ENCODE results near the gene CTNNB1. TPM values are rescaled to one million over a fixed set of nuclear protein-coding genes. Genes with fewer than 3 reads are reported as not detected.

The CTNNB1 gene
- polyA plus RNA-seq, 1 donor (not counting 4 experiments of a cell fraction or from before 2014, with no cell fraction given) = 644 TPM

- Histone ChIP-seq H3K4me2 (ENCODE audit: control insufficient read depth, extremely low read depth, insufficient read depth, low read depth, low read length) (no peak overlapping the region), H4K20me1 (ENCODE audit: control insufficient read depth, extremely low read depth, insufficient read depth, low read length) (no peaks in the 10 kb centered on the region), H3K79me2 (ENCODE audit: control insufficient read depth, insufficient read depth, low read length) (no peaks in the 10 kb centered on the region), H3K9me3 (ENCODE audit: control insufficient read depth, low read depth, low read length) (no peaks in the 10 kb centered on the region), H3K4me1 (ENCODE audit: control insufficient read depth, extremely low read depth, insufficient read depth, low read length) (peaks cover 18% of the 10 kb centered on the region), H3K4me3 (ENCODE audit: control insufficient read depth in 2 of 3, extremely low read depth in 1 of 3, insufficient read depth in 2 of 3, low read depth in 1 of 3, low read length in 3 of 3) (no peak overlapping the region), H3K27ac (ENCODE audit: control insufficient read depth, insufficient read depth, low read length) (no peak overlapping the region), H3K9ac (ENCODE audit: control insufficient read depth, extremely low read depth, insufficient read depth, low read length) (no peak overlapping the region), H2AFZ (ENCODE audit: control insufficient read depth, low read length) (no peak overlapping the region), H3K36me3 (ENCODE audit: control insufficient read depth in 2 of 2, extremely low read depth in 1 of 2, insufficient read depth in 2 of 2, low read length in 2 of 2) (no peaks in the 10 kb centered on the region), H3K27me3 (ENCODE audit: control insufficient read depth, extremely low read depth, insufficient read depth, low read length) (no peaks in the 10 kb centered on the region), H3K9me1 (ENCODE audit: control insufficient read depth, extremely low read depth, insufficient read depth, low read length) (peaks cover 2% of the 10 kb centered on the region)
- TF ChIP-seq EZH2 (IDR thresholded peaks at IDR 0.05; ENCODE audit: low read length) = no peak
- no peak for TF ChIP-seq CTCF (optimal IDR thresholded peaks at IDR 0.05 in 1 of 3, IDR thresholded peaks at IDR 0.05 in 1 of 3, conservative IDR thresholded peaks at IDR 0.05 in 1 of 3; ENCODE audit: extremely low read depth in 1 of 3, insufficient read depth in 2 of 3, low read length in 3 of 3)
- FAIRE-seq = no peak
- DNase-seq (ENCODE audit: low read depth, low spot score) = no peak
- dilution Hi-C loops (cut with MboI; ENCODE audit: extremely low pct_ligation_motif_present, low sequenced_read_pairs) = no loop called here
Measured at GRCh38 chr3:41163421-41163820, 35.9 kb upstream of the CTNNB1 start.

GRCh38 chr3:41164777-41165176, 34.5 kb upstream of the CTNNB1 start:
- no peaks in the 10 kb centered on the region for H3K36me3 ChIP-seq (ENCODE audit: control insufficient read depth in 2 of 2, extremely low read depth in 1 of 2, insufficient read depth in 2 of 2, low read length in 2 of 2)
- no peak overlapping the region for H2AFZ ChIP-seq (ENCODE audit: control insufficient read depth, low read length)
- H3K4me1 ChIP-seq (ENCODE audit: control insufficient read depth, extremely low read depth, insufficient read depth, low read length) = peaks cover 9% of the 10 kb centered on the region
- H3K27ac ChIP-seq (ENCODE audit: control insufficient read depth, insufficient read depth, low read length) = no peak overlapping the region
- TF ChIP-seq CTCF (optimal IDR thresholded peaks at IDR 0.05 in 1 of 3, IDR thresholded peaks at IDR 0.05 in 1 of 3, conservative IDR thresholded peaks at IDR 0.05 in 1 of 3; ENCODE audit: extremely low read depth in 1 of 3, insufficient read depth in 2 of 3, low read length in 3 of 3) (no peak), EZH2 (IDR thresholded peaks at IDR 0.05; ENCODE audit: low read length) (no peak)
- dilution Hi-C loops (cut with MboI; ENCODE audit: extremely low pct_ligation_motif_present, low sequenced_read_pairs) = no loop called here
- DNase-seq (ENCODE audit: low read depth, low spot score) (no peak), FAIRE-seq (no peak)
- no peaks in the 10 kb centered on the region for H3K9me1 ChIP-seq (ENCODE audit: control insufficient read depth, extremely low read depth, insufficient read depth, low read length)
- no peaks in the 10 kb centered on the region for H3K27me3 ChIP-seq (ENCODE audit: control insufficient read depth, extremely low read depth, insufficient read depth, low read length)
- H3K4me2 ChIP-seq (ENCODE audit: control insufficient read depth, extremely low read depth, insufficient read depth, low read depth, low read length) = no peak overlapping the region
- H3K9ac ChIP-seq (ENCODE audit: control insufficient read depth, extremely low read depth, insufficient read depth, low read length) = no peak overlapping the region
- H3K9me3 ChIP-seq (ENCODE audit: control insufficient read depth, low read depth, low read length) = no peaks in the 10 kb centered on the region
- no peaks in the 10 kb centered on the region for H3K79me2 ChIP-seq (ENCODE audit: control insufficient read depth, insufficient read depth, low read length)
- H4K20me1 ChIP-seq (ENCODE audit: control insufficient read depth, extremely low read depth, insufficient read depth, low read length) = no peaks in the 10 kb centered on the region
- no peak overlapping the region for H3K4me3 ChIP-seq (ENCODE audit: control insufficient read depth in 2 of 3, extremely low read depth in 1 of 3, insufficient read depth in 2 of 3, low read depth in 1 of 3, low read length in 3 of 3)

Data from keratinocyte (primary cell).